ENCODE data around the gene DEUP1. TPM values are rescaled to one million over a fixed set of nuclear protein-coding genes. Genes with fewer than 3 reads are reported as not detected.
"Not testable (repeated sequence)": the region's sequence is repeated elsewhere in the genome, so short reads cannot be mapped to it uniquely, and the experiment has no call there.

Gene DEUP1
- total and polyA plus RNA-seq, 4 donors, result 0.09 to 0.19 TPM; not detected in 2

- TF ChIP-seq SP1 (IDR thresholded peaks at IDR 0.05) (no peak), HNF4A (conservative IDR thresholded peaks at IDR 0.05) (no peak), MAX (IDR thresholded peaks at IDR 0.05) (no peak), RAD21 (IDR thresholded peaks at IDR 0.05) (no peak), FOXA2 (IDR thresholded peaks at IDR 0.05) (no peak), RXRA (IDR thresholded peaks at IDR 0.05) (no peak), YY1 (IDR thresholded peaks at IDR 0.05) (no peak), HNF4G (IDR thresholded peaks at IDR 0.05) (no peak)
- TF ChIP-seq, protein P1, sequence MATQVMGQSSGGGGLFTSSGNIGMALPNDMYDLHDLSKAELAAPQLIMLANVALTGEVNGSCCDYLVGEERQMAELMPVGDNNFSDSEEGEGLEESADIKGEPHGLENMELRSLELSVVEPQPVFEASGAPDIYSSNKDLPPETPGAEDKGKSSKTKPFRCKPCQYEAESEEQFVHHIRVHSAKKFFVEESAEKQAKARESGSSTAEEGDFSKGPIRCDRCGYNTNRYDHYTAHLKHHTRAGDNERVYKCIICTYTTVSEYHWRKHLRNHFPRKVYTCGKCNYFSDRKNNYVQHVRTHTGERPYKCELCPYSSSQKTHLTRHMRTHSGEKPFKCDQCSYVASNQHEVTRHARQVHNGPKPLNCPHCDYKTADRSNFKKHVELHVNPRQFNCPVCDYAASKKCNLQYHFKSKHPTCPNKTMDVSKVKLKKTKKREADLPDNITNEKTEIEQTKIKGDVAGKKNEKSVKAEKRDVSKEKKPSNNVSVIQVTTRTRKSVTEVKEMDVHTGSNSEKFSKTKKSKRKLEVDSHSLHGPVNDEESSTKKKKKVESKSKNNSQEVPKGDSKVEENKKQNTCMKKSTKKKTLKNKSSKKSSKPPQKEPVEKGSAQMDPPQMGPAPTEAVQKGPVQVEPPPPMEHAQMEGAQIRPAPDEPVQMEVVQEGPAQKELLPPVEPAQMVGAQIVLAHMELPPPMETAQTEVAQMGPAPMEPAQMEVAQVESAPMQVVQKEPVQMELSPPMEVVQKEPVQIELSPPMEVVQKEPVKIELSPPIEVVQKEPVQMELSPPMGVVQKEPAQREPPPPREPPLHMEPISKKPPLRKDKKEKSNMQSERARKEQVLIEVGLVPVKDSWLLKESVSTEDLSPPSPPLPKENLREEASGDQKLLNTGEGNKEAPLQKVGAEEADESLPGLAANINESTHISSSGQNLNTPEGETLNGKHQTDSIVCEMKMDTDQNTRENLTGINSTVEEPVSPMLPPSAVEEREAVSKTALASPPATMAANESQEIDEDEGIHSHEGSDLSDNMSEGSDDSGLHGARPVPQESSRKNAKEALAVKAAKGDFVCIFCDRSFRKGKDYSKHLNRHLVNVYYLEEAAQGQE (IDR thresholded peaks at IDR 0.05), result no peak
- no peak overlapping the region for H3K9ac ChIP-seq (ENCODE audit: low read depth in 1 of 2, low read length in 2 of 2)
- H3K27me3 ChIP-seq (ENCODE audit: control insufficient read depth in 4 of 4, insufficient read depth in 4 of 4, low read length in 3 of 4), result no peaks in the 10 kb centered on the region
- no peak for DNase-seq (ENCODE audit: low spot score)
- H3K9me3 ChIP-seq (ENCODE audit: control insufficient read depth in 4 of 4, low read length in 3 of 4), result no peaks in the 10 kb centered on the region
- H3K4me1 ChIP-seq (ENCODE audit: control insufficient read depth in 4 of 4, insufficient read depth in 4 of 4, low read length in 3 of 4), result no peaks in the 10 kb centered on the region
- no peaks in the 10 kb centered on the region for H3K36me3 ChIP-seq (ENCODE audit: control insufficient read depth in 4 of 4, insufficient read depth in 3 of 4, low read depth in 1 of 4, low read length in 3 of 4)
- 95% methylated on average over 3 of the region's 3 CpGs for WGBS
- H3K27ac ChIP-seq (ENCODE audit: low read depth in 1 of 2, low read length in 2 of 2), result no peak overlapping the region
- H3K4me3 ChIP-seq (ENCODE audit: low read depth in 1 of 3, low read length in 3 of 3), result no peak overlapping the region
Measured at GRCh38 chr11:93303689-93304088, 26.9 kb upstream of the DEUP1 start.

- not testable (repeated sequence) for H3K4me1 ChIP-seq (ENCODE audit: control insufficient read depth in 4 of 4, insufficient read depth in 4 of 4, low read length in 3 of 4); H3K4me3 ChIP-seq (ENCODE audit: low read depth in 1 of 3, low read length in 3 of 3); DNase-seq (ENCODE audit: low spot score); H3K36me3 ChIP-seq (ENCODE audit: control insufficient read depth in 4 of 4, insufficient read depth in 3 of 4, low read depth in 1 of 4, low read length in 3 of 4); H3K27ac ChIP-seq (ENCODE audit: low read depth in 1 of 2, low read length in 2 of 2); H3K9ac ChIP-seq (ENCODE audit: low read depth in 1 of 2, low read length in 2 of 2); H3K27me3 ChIP-seq (ENCODE audit: control insufficient read depth in 4 of 4, insufficient read depth in 4 of 4, low read length in 3 of 4)
- WGBS, result 94% methylated on average over 1 of the region's 1 CpG
- peaks cover 3 to 13% (median 4%) of the 10 kb centered on the region in 4 donors for H3K9me3 ChIP-seq (ENCODE audit: control insufficient read depth in 4 of 4, low read length in 3 of 4)
Measured at GRCh38 chr11:93314399-93314798, 16.1 kb upstream of the DEUP1 start.

GRCh38 chr11:93319224-93319839, 11.2 kb upstream of the DEUP1 start:
- WGBS, result 49% methylated on average over 2 of the region's 2 CpGs
- TF ChIP-seq HNF4A (conservative IDR thresholded peaks at IDR 0.05) (no peak), JUND (IDR thresholded peaks at IDR 0.05) (no peak)
- Histone ChIP-seq H3K27me3 (ENCODE audit: control insufficient read depth in 4 of 4, insufficient read depth in 4 of 4, low read length in 3 of 4) (no peaks in the 10 kb centered on the region), H3K4me3 (ENCODE audit: low read depth in 1 of 3, low read length in 3 of 3) (no peak overlapping the region), H3K9ac (ENCODE audit: low read depth in 1 of 2, low read length in 2 of 2) (no peak overlapping the region), H3K27ac (ENCODE audit: low read depth in 1 of 2, low read length in 2 of 2) (no peak overlapping the region), H3K36me3 (ENCODE audit: control insufficient read depth in 4 of 4, insufficient read depth in 3 of 4, low read depth in 1 of 4, low read length in 3 of 4) (peaks cover 0 to 2% (median 0%) of the 10 kb centered on the region in 4 donors), H3K9me3 (ENCODE audit: control insufficient read depth in 4 of 4, low read length in 3 of 4) (peaks cover 4 to 12% (median 4%) of the 10 kb centered on the region in 4 donors), H3K4me1 (ENCODE audit: control insufficient read depth in 4 of 4, insufficient read depth in 4 of 4, low read length in 3 of 4) (no peaks in the 10 kb centered on the region)
- DNase-seq (ENCODE audit: low spot score), result no peak

DNA sequence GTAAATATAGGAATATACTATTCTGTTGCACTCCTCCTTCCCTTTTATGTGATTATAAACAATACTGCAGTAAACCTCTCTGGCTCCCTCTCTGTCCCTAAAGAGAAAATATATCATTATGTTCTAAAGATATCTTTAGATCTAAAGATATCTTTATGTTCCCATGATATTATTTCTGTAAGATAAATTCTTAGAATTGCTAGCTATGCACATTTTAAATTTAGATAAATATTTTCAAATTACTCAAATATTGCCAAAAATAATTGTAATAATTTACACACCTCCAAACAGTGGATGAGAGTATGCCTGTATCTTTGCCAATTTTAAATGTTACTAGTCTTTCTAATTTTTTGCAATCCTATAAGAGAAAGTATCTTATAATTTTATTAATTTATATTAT, 10.3 kb upstream of the DEUP1 start:
- no peak overlapping the region for H3K27ac ChIP-seq (ENCODE audit: low read depth in 1 of 2, low read length in 2 of 2)
- peaks cover 2 to 6% (median 4%) of the 10 kb centered on the region in 4 donors for H3K9me3 ChIP-seq (ENCODE audit: control insufficient read depth in 4 of 4, low read length in 3 of 4)
- no peak for DNase-seq (ENCODE audit: low spot score)
- no peak overlapping the region for H3K4me3 ChIP-seq (ENCODE audit: low read depth in 1 of 3, low read length in 3 of 3)
- H3K36me3 ChIP-seq (ENCODE audit: control insufficient read depth in 4 of 4, insufficient read depth in 3 of 4, low read depth in 1 of 4, low read length in 3 of 4), result peaks cover 0 to 2% (median 0%) of the 10 kb centered on the region in 4 donors
- no peaks in the 10 kb centered on the region for H3K4me1 ChIP-seq (ENCODE audit: control insufficient read depth in 4 of 4, insufficient read depth in 4 of 4, low read length in 3 of 4)
- H3K27me3 ChIP-seq (ENCODE audit: control insufficient read depth in 4 of 4, insufficient read depth in 4 of 4, low read length in 3 of 4), result no peaks in the 10 kb centered on the region
- H3K9ac ChIP-seq (ENCODE audit: low read depth in 1 of 2, low read length in 2 of 2), result no peak overlapping the region
- no peak for TF ChIP-seq HNF4A (conservative IDR thresholded peaks at IDR 0.05)
- TF ChIP-seq HNF4G (IDR thresholded peaks at IDR 0.05), result no peak
- no peak for TF ChIP-seq ATF3 (IDR thresholded peaks at IDR 0.05)
- TF ChIP-seq RAD21 (IDR thresholded peaks at IDR 0.05), result no peak
- no peak for TF ChIP-seq JUND (IDR thresholded peaks at IDR 0.05)

All from liver (tissue), 9 donors.